Measurements from ENCODE around the gene ADAMTS9. TPM values are rescaled to one million over a fixed set of nuclear protein-coding genes. Genes with fewer than 3 reads are reported as not detected.

ADAMTS9 gene
- polyA plus RNA-seq, 1 experiment: 1.1 TPM

- no peak overlapping the region for H3K27ac ChIP-seq (ENCODE audit: low read depth, low read length)
- no peak for DNase-seq (ENCODE audit: low read depth, low spot score)
- CTCF ChIA-PET: no interaction called here
- H3K9me3 ChIP-seq (ENCODE audit: control insufficient read depth, insufficient read depth, low read length): no peaks in the 10 kb centered on the region
- POLR2A ChIA-PET: no interaction called here
- peaks cover 4% of the 10 kb centered on the region for H3K27me3 ChIP-seq (ENCODE audit: control insufficient read depth, insufficient read depth, low read length)
- H3K4me3 ChIP-seq (ENCODE audit: low read depth, low read length): no peak overlapping the region
- TF ChIP-seq CTCF (IDR thresholded peaks at IDR 0.05; ENCODE audit: low read depth, low read length): no peak
Observed at GRCh38 chr3:64584179-64584578, 103.6 kb downstream of the ADAMTS9 start.

GRCh38 chr3:64578797-64579196 is 109.0 kb downstream of the ADAMTS9 start:
- POLR2A ChIA-PET: no interaction called here

GRCh38 chr3:64578062-64578770 is 109.6 kb downstream of the ADAMTS9 start:
- Histone ChIP-seq H3K9me3 (ENCODE audit: control insufficient read depth, insufficient read depth, low read length) (no peaks in the 10 kb centered on the region), H3K4me3 (ENCODE audit: low read depth, low read length) (no peak overlapping the region), H3K27me3 (ENCODE audit: control insufficient read depth, insufficient read depth, low read length) (peaks cover 2% of the 10 kb centered on the region), H3K27ac (ENCODE audit: low read depth, low read length) (no peak overlapping the region)
- TF ChIP-seq CTCF (IDR thresholded peaks at IDR 0.05; ENCODE audit: low read depth, low read length): no peak
- DNase-seq (ENCODE audit: low read depth, low spot score): no peak
- ChIA-PET CTCF (no interaction called here), POLR2A (no interaction called here)

More at GRCh38 chr3:64578797-64579196, 109.0 kb downstream of the ADAMTS9 start:
- TF ChIP-seq CTCF (IDR thresholded peaks at IDR 0.05; ENCODE audit: low read depth, low read length): no peak
- Histone ChIP-seq H3K4me3 (ENCODE audit: low read depth, low read length) (no peak overlapping the region), H3K27ac (ENCODE audit: low read depth, low read length) (no peak overlapping the region), H3K27me3 (ENCODE audit: control insufficient read depth, insufficient read depth, low read length) (peaks cover 2% of the 10 kb centered on the region), H3K9me3 (ENCODE audit: control insufficient read depth, insufficient read depth, low read length) (no peaks in the 10 kb centered on the region)
- no peak for DNase-seq (ENCODE audit: low read depth, low spot score)
- CTCF ChIA-PET: interaction anchor here (1.5 kb wide), 1 partner anchor 140 kb away, joined by 5 read pairs; no protein-coding TSS in a partner anchor

- TF ChIP-seq CTCF (IDR thresholded peaks at IDR 0.05; ENCODE audit: low read depth, low read length): no peak
- ChIA-PET POLR2A (no interaction called here), CTCF (interaction anchor here (0.9 to 1.9 kb wide), 6 partner anchors 10 to 142 kb away, joined by 3 to 7 read pairs (median 4); no protein-coding TSS in a partner anchor)
- no peak overlapping the region for H3K4me3 ChIP-seq (ENCODE audit: low read depth, low read length)
- H3K27ac ChIP-seq (ENCODE audit: low read depth, low read length): no peak overlapping the region
- DNase-seq (ENCODE audit: low read depth, low spot score): no peak
- no peaks in the 10 kb centered on the region for H3K27me3 ChIP-seq (ENCODE audit: control insufficient read depth, insufficient read depth, low read length)
- H3K9me3 ChIP-seq (ENCODE audit: control insufficient read depth, insufficient read depth, low read length): no peaks in the 10 kb centered on the region
Observed at GRCh38 chr3:64576211-64576775, 111.5 kb downstream of the ADAMTS9 start.

GRCh38 chr3:64575211-64575844 is 112.5 kb downstream of the ADAMTS9 start:
- no peak overlapping the region for H3K27ac ChIP-seq (ENCODE audit: low read depth, low read length)
- no peak overlapping the region for H3K4me3 ChIP-seq (ENCODE audit: low read depth, low read length)
- H3K9me3 ChIP-seq (ENCODE audit: control insufficient read depth, insufficient read depth, low read length): no peaks in the 10 kb centered on the region
- TF ChIP-seq CTCF (IDR thresholded peaks at IDR 0.05; ENCODE audit: low read depth, low read length): peak; percentile 61
- H3K27me3 ChIP-seq (ENCODE audit: control insufficient read depth, insufficient read depth, low read length): no peaks in the 10 kb centered on the region
- ChIA-PET POLR2A (no interaction called here), CTCF (interaction anchor here (0.7 to 1.9 kb wide), 9 partner anchors 7 to 143 kb away, joined by 3 to 7 read pairs (median 3); no protein-coding TSS in a partner anchor)
- DNase-seq (ENCODE audit: low read depth, low spot score): no peak

All from AG04450 (cell line).